Astrocyte (in vitro differentiated cells and primary cell): Measurements from ENCODE around the gene NEURL1.

Experiments used
- EZH2 ChIP-seq: IDR thresholded peaks from 2 replicates; pipeline ENCODE4 v1.6.1; 2012; ENCODE audit warnings: mild to moderate bottlenecking, low read length, inconsistent platforms; ENCODE audit not compliant: insufficient read depth
- TF ChIP-seq, protein P1 (sequence below): IDR thresholded peaks from 2 replicates; pipeline ENCODE4 v1.5.1; 2011; ENCODE audit warnings: low read depth, mild to moderate bottlenecking, inconsistent platforms, low read length, moderate library complexity; ENCODE audit not compliant: insufficient read depth

GRCh38 chr10:103450201-103450695 is 43.3 kb upstream of the NEURL1 start:
- TF ChIP-seq, protein P1, sequence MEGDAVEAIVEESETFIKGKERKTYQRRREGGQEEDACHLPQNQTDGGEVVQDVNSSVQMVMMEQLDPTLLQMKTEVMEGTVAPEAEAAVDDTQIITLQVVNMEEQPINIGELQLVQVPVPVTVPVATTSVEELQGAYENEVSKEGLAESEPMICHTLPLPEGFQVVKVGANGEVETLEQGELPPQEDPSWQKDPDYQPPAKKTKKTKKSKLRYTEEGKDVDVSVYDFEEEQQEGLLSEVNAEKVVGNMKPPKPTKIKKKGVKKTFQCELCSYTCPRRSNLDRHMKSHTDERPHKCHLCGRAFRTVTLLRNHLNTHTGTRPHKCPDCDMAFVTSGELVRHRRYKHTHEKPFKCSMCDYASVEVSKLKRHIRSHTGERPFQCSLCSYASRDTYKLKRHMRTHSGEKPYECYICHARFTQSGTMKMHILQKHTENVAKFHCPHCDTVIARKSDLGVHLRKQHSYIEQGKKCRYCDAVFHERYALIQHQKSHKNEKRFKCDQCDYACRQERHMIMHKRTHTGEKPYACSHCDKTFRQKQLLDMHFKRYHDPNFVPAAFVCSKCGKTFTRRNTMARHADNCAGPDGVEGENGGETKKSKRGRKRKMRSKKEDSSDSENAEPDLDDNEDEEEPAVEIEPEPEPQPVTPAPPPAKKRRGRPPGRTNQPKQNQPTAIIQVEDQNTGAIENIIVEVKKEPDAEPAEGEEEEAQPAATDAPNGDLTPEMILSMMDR: no peak
- no peak for TF ChIP-seq EZH2
